Gastroesophageal sphincter (tissue), 3 donors: ENCODE measurements around the gene ARHGAP21.

Experiments
- POLR2A ChIP-seq, 2 donors: fragments of 450-650 bp; IDR thresholded peaks; one replicate each; pipeline ENCODE4 v1.6.1; 2017; ENCODE audit warnings: antibody characterized with exemption in 2 of 2, mild to moderate bottlenecking in 2 of 2, moderate library complexity in 1 of 2
- POLR2AphosphoS5 ChIP-seq: sonication (generic); formaldehyde crosslinking; IDR thresholded peaks from one replicate; pipeline ENCODE4 v1.6.1; 2017; ENCODE audit warnings: antibody characterized with exemption
- TF ChIP-seq, protein P1 (sequence below), 4 experiments: fragments of 200-600 bp in 2 of 4; fragments of 450-650 bp in 2 of 4; sonication (generic) in 1 of 4; IDR thresholded peaks; one replicate each; pipeline ENCODE4 v1.5.1; 2017 to 2019; ENCODE audit warnings: antibody characterized with exemption in 4 of 4, mild to moderate bottlenecking in 2 of 4, moderate library complexity in 2 of 4

DNA sequence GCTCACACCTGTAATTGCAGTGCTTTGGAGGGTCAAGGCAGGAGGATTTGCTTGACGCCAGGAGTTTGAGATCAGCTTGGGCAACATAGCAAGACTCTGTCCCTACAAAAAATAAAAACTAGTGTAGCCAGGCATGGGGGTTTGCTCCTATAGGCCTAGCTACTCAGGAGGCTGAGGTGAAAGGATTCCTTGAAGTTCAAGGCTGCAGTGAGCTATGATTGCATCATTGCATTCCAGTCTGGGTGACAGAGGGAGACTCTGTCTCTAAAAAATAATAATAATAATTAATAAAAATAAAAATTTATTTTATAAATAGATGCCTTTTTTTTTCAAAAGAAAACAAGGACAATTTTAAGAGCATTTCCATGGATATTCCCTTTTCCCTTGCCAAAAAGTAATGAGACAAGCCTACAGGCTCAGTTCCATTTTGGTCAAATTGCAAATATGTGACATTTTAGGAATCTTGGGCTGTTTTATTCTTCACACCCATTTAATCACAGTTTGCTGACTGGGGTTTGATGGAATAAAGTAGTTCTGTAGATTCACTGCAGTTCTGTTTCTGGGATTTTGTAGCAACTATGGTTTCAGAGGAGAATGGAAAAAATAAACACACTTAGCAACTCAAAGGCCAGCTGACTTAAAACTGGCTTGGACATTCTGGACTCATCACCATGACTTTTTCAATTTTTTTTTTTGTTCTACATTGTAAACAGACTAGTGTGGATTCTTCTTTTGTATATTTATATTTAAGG, 48.4 kb upstream of the ARHGAP21 start:
- TF ChIP-seq POLR2A (IDR thresholded peaks at IDR 0.05) = no peak
- TF ChIP-seq, protein P1, sequence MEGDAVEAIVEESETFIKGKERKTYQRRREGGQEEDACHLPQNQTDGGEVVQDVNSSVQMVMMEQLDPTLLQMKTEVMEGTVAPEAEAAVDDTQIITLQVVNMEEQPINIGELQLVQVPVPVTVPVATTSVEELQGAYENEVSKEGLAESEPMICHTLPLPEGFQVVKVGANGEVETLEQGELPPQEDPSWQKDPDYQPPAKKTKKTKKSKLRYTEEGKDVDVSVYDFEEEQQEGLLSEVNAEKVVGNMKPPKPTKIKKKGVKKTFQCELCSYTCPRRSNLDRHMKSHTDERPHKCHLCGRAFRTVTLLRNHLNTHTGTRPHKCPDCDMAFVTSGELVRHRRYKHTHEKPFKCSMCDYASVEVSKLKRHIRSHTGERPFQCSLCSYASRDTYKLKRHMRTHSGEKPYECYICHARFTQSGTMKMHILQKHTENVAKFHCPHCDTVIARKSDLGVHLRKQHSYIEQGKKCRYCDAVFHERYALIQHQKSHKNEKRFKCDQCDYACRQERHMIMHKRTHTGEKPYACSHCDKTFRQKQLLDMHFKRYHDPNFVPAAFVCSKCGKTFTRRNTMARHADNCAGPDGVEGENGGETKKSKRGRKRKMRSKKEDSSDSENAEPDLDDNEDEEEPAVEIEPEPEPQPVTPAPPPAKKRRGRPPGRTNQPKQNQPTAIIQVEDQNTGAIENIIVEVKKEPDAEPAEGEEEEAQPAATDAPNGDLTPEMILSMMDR (IDR thresholded peaks at IDR 0.05) = no peak
- TF ChIP-seq POLR2AphosphoS5 = no peak
